MCF 10A (cell line): ENCODE results near the gene LPAR3. TPM values are rescaled to one million over a fixed set of nuclear protein-coding genes. Genes with fewer than 3 reads are reported as not detected.
"Not testable (repeated sequence)": the region's sequence is repeated elsewhere in the genome, so short reads cannot be mapped to it uniquely, and the experiment has no call there.

ENCODE experiments used
- BruUV-seq: library from RNA; stranded (reverse); fragments of 400-500 nt; replicated peaks from 2 replicates; lab custom pipeline; 2021; lab: Mats Ljungman, UMichigan
- CTCF ChIA-PET: fragments of 300-600 bp; sonication (Branson Sonifier 250); formaldehyde crosslinking; extraction: SDS; loops from one replicate; lab custom pipeline; 2021; ENCODE audit warnings: antibody characterized with exemption, inconsistent platforms; lab: Yijun Ruan, JAX
- POLR2A ChIA-PET: fragments of 300-600, 350-650 bp; sonication (Branson Sonifier 250); formaldehyde crosslinking; extraction: SDS; loops from one replicate; lab custom pipeline; 2020; ENCODE audit warnings: antibody characterized with exemption, inconsistent platforms; lab: Yijun Ruan, JAX
- DNase-seq: peaks from one replicate; pipeline ENCODE4 v3.0.0-alpha.2; 2018; ENCODE audit not compliant: unreplicated experiment
- H3K27ac Mint-ChIP-seq: one replicate; pipeline ENCODE4 v1.8.0; 2022; ENCODE audit warnings: mild to moderate bottlenecking, low read depth, mixed read lengths; ENCODE audit not compliant: unreplicated experiment
- H3K27me3 Mint-ChIP-seq: one replicate; pipeline ENCODE4 v1.8.0; 2022; ENCODE audit warnings: mixed read lengths; ENCODE audit not compliant: insufficient read depth, unreplicated experiment
- H3K36me3 Mint-ChIP-seq: one replicate; pipeline ENCODE4 v1.8.0; 2022; ENCODE audit warnings: mild to moderate bottlenecking, moderate library complexity, mixed read lengths; ENCODE audit not compliant: insufficient read depth, unreplicated experiment
- H3K4me1 Mint-ChIP-seq: one replicate; pipeline ENCODE4 v1.8.0; 2022; ENCODE audit warnings: mixed read lengths; ENCODE audit not compliant: insufficient read depth, unreplicated experiment
- H3K4me3 Mint-ChIP-seq: one replicate; pipeline ENCODE4 v1.8.0; 2022; ENCODE audit warnings: mild to moderate bottlenecking, moderate library complexity, mixed read lengths; ENCODE audit not compliant: unreplicated experiment
- H3K9me3 Mint-ChIP-seq: one replicate; pipeline ENCODE4 v1.8.0; 2022; ENCODE audit warnings: mixed read lengths; ENCODE audit not compliant: unreplicated experiment
- CTCF ChIP-seq: fragments of 200-600 bp; IDR thresholded peaks from one replicate; pipeline ENCODE4 v1.8.0; 2022; ENCODE audit warnings: antibody characterized with exemption, mild to moderate bottlenecking; ENCODE audit not compliant: unreplicated experiment
- intact Hi-C: fragments of 100-400 bp; cut with micrococcal nuclease; formaldehyde crosslinking; loops from 2 replicates; pipeline ENCODE4 v1.14.1; 2022
- total RNA-seq: library from RNA; stranded (reverse); gene quantifications from 2 replicates; pipeline ENCODE4 v1.2.3, GENCODE V29; 2022

The LPAR3 gene
- total RNA-seq, 1 experiment from 2014 or later = 1.0 TPM

DNA sequence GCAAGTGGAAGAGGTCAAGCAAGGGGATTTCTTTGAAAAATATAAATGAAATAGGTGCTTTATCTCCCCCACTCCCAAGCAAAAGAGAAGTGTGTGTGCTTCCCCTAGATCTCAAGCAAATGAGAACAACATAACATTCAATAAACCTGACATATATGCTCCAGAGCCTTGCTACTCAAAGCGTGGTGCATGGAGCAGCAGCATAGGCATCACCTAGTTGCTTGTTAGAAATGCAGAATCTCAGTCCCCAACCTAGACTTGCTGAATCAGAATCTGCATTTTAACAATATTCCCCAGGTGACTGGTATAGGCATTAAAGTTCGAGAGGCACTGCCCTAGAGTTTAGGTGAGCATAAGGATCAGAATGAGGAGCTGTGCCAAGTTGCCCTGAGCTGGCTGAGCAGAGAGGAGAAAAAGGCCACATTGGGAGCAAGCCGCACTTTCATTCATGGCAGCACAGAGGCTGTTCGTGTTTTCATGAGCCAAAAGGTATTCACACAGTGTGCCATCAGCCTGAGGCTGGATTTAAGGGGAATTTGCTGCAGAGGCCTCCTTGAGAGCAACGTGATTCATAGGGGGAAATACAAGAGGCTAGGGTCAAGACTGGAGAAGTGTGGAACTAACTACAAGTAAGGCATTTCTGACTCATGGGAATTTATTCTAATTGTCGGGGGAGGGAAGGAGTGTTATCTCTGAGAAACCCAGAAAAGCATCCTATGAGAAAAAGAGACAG lies 14.3 kb upstream of the LPAR3 start:
- Mint-ChIP-seq H3K9me3 (peaks cover 4% of the 10 kb centered on the region), H3K4me3 (no peak overlapping the region), H3K27ac (no peak overlapping the region), H3K4me1 (peaks cover 6% of the 10 kb centered on the region), H3K27me3 (no peaks in the 10 kb centered on the region), H3K36me3 (no peaks in the 10 kb centered on the region)
- no peak for DNase-seq
- no TSS peak for BruUV-seq
- intact Hi-C loops = no loop called here
- POLR2A ChIA-PET = no interaction called here
- CTCF ChIA-PET = interaction anchor here (0.5 kb wide), 1 partner anchor 149 kb away, joined by 4 read pairs; no protein-coding TSS in a partner anchor
- no peak for TF ChIP-seq CTCF

- H3K27ac Mint-ChIP-seq, H3K36me3 Mint-ChIP-seq, H3K27me3 Mint-ChIP-seq, POLR2A ChIA-PET, BruUV-seq, H3K9me3 Mint-ChIP-seq, DNase-seq, H3K4me3 Mint-ChIP-seq, intact Hi-C loops, H3K4me1 Mint-ChIP-seq: not testable (repeated sequence)
- CTCF ChIA-PET = interaction anchor here (0.8 kb wide), 1 partner anchor 42 kb away, joined by 3 read pairs; no protein-coding TSS in a partner anchor
These were observed 9.7 kb upstream of the LPAR3 start for GRCh38 chr1:84902727-84903126.

DNA sequence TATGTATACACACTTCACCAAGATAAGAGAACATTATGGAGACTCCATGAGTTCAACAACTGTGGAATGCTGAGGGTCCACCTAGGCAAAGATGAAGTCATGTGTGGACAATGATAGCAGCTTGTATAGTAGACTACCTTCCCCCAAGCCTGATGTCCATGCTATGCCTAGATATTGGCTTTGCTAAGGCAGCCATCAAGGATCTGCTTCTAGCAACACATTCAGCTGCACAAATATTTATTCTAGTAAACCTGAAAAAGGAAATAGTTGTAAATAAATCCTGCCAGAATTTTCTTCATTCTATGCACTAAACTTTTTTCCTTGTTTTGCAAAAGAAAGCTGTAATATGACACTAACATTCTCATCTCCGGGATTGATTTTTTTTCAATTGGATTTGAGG lies 7.0 kb upstream of the LPAR3 start:
- CTCF ChIA-PET = interaction anchor here (1.2 kb wide), 1 partner anchor 11 kb away, joined by 4 read pairs; no protein-coding TSS in a partner anchor
- no TSS peak for BruUV-seq
- POLR2A ChIA-PET = interaction anchor here (1.1 kb wide), 1 partner anchor 12 kb away, joined by 7 read pairs; no protein-coding TSS in a partner anchor
- DNase-seq = no peak
- Mint-ChIP-seq H3K4me3 (no peak overlapping the region), H3K9me3 (peaks cover 8% of the 10 kb centered on the region), H3K27ac (no peak overlapping the region), H3K36me3 (no peaks in the 10 kb centered on the region), H3K27me3 (no peaks in the 10 kb centered on the region), H3K4me1 (no peaks in the 10 kb centered on the region)
- intact Hi-C loops = no loop called here
- TF ChIP-seq CTCF = no peak

- Mint-ChIP-seq H3K4me3 (no peak overlapping the region), H3K27ac (no peak overlapping the region), H3K4me1 (no peaks in the 10 kb centered on the region), H3K9me3 (no peaks in the 10 kb centered on the region), H3K27me3 (no peaks in the 10 kb centered on the region), H3K36me3 (no peaks in the 10 kb centered on the region)
- BruUV-seq = no TSS peak
- intact Hi-C loops = no loop called here
- POLR2A ChIA-PET = no interaction called here
- CTCF ChIA-PET = interaction anchor here (0.9 to 1.6 kb wide), 3 partner anchors 8 to 124 kb away, joined by 3 to 13 read pairs (median 3); no protein-coding TSS in a partner anchor
- no peak for DNase-seq
- no peak for TF ChIP-seq CTCF
These were observed 3.3 kb upstream of the LPAR3 start for GRCh38 chr1:84896279-84896678.
